ENCODE measurements around the gene OLFML1.

GRCh38 chr11:7545611-7546010 lies 60.3 kb downstream of the OLFML1 start:
- TF ChIP-seq CTCF (IDR thresholded peaks at IDR 0.05) (no peak), POLR2A (IDR thresholded peaks at IDR 0.05) (no peak)

Data from right lobe of liver (tissue), 4 donors.